Activated T-helper 1 cell treated with anti-CD3 and anti-CD28 coated beads, Interleukin-2, amount 50 U/mL, for 16 hours (primary cell): ENCODE measurements around the gene ZNF609.
"Not testable (repeated sequence)": the region's sequence is repeated elsewhere in the genome, so short reads cannot be mapped to it uniquely, and the experiment has no call there.

Source experiments
- DNase-seq, 2 donors: peaks; one replicate each; pipeline ENCODE4 v3.0.0-alpha.2; 2020; ENCODE audit warnings: low read depth in 1 of 2, low spot score in 1 of 2

Gene ZNF609

GRCh38 chr15:64644811-64645210 is 184.4 kb downstream of the ZNF609 start:
- DNase-seq = not testable (repeated sequence)

DNA sequence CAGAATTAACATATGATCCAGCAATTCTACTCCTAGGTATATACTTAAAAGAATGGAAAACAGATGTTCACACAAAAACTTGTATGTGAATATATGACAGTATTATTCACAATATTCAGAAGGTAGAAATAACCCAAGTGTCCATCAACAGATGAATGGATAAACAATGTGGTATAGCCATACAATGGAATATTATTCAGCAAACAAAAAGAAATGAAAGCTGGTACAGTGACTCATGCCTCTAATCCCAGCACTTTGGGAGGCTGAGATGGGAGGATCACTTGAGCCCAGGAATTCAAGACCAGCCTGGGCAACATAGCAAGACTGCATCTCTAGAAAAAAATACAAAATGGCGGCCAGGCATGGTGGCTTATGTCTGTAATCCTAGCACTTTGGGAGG is 185.6 kb downstream of the ZNF609 start:
- no peak for DNase-seq

GRCh38 chr15:64647367-64647766 is 187.0 kb downstream of the ZNF609 start:
- DNase-seq = no peak

DNA sequence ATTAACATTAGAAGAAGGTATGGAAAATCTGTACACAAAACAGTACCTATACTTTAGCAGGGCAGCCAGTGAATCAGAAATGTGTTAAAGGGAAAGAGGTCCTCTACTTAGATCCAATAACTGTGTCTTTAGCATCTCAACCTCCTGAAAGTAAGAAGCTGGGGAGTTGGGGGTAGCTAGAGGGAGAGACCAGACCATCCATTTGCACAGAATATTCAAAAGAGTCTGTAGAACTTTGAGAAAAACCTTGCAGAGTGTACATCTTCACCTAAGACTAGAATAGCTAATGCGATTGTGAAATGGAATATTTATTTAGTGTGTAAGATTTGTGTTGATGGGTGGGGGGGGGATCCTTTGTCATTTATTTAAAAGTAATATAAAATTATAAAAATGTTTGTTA is 190.2 kb downstream of the ZNF609 start:
- DNase-seq = no peak

DNA sequence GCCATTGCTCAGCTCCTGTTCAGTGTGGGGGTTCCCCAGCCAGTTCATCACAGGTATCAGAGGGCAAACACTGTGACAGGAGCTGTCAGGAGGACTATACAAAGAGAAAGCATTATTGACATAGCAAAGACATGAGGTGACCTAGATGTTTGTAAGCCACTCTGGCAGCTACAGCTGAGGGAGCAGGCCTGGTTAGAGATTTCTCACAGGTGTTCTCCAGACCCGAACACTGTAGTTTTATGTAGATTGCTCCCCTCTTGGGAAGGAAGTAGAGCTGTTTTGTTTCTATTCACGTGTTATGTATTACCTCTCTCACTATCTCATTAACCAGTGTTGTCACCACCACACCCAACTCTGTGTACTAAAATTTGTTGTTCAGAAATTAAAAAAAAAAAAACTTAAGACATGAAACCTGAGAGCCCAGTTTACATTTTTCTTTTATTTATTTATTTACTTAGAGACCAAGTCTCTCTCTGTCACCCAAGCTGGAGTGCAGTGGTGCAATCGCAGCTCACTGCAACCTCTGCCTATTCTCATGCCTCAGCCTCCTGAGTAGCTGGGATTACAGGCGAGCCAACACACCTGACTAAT is 191.3 kb downstream of the ZNF609 start:
- peak in 1 of 2 donors; percentile 19 for DNase-seq

DNA sequence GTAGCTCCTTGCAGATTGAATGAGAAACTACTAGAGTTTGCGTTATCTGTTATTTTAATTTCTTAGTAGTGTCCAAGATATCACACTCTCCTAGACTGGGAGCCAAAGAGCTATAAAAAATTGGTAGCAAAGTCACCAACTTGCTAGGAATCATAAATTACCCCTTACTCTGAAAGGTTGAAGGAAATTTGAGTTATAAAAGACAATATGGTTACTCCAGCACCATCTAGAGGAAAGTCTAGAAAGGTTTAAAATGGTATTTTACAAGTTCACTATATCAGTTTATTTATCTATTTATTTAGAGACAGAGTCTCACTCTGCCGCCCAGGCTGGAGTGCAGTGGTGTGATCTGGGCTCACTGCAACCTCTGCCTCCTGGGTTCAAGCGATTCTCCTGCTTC is 193.4 kb downstream of the ZNF609 start:
- DNase-seq = no peak

GRCh38 chr15:64656508-64656907 is 196.1 kb downstream of the ZNF609 start:
- no peak for DNase-seq

DNA sequence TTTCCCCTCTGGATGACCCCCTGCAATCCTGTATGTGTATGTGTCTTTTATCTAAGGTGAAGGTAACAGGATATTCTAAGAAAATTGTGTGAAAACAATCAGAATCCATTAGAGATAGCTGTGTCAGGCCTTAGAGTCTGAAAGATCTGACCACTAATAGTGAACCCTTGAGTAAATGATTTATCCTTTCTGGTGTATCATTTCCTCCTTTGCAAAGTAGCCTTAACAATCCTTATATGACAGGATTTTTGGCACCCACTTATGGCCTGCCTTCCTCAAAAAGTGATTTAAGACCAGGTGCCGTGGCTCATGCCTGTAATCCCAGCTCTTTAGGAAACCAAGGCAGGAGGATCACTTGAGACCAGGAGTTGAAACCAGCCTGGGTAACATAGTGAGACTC is 204.8 kb downstream of the ZNF609 start:
- no peak for DNase-seq

- no peak for DNase-seq
Measured at GRCh38 chr15:64667736-64668161, 207.4 kb downstream of the ZNF609 start.

DNA sequence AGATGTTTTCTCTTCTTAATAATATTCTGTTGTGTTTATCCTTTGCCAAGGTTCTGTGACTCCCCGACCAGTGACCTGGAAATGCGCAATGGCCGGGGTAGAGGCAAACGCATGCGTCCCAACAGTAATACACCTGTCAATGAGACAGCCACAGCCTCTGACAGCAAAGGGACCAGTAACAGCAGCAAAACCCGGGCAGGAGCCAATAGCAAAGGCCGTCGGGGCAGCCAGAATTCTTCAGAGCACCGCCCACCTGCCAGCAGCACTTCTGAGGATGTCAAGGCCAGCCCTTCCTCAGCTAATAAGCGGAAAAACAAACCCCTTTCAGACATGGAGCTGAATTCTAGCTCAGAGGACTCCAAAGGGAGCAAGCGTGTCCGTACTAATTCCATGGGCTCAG is 213.5 kb downstream of the ZNF609 start:
- DNase-seq = no peak

GRCh38 chr15:64678126-64678819 is 217.9 kb downstream of the ZNF609 start:
- no peak for DNase-seq

DNA sequence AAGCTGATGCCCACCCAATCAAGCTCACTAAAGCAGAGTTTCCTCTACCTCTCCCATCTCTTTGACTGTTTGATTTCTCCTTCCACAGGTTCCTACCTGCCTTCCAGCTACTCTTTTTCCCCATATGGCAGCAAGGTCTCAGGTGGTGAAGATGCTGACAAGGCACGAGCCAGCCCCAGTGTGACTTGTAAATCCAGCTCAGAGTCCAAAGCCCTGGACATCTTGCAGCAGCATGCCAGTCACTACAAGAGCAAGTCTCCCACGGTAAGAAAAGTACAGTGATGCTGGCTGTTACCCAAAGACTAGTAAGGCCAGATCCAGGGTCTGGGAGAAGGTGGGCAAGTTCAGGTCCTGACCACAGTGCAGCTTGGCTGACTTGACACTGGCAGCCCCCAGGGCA is 219.7 kb downstream of the ZNF609 start:
- no peak for DNase-seq

DNA sequence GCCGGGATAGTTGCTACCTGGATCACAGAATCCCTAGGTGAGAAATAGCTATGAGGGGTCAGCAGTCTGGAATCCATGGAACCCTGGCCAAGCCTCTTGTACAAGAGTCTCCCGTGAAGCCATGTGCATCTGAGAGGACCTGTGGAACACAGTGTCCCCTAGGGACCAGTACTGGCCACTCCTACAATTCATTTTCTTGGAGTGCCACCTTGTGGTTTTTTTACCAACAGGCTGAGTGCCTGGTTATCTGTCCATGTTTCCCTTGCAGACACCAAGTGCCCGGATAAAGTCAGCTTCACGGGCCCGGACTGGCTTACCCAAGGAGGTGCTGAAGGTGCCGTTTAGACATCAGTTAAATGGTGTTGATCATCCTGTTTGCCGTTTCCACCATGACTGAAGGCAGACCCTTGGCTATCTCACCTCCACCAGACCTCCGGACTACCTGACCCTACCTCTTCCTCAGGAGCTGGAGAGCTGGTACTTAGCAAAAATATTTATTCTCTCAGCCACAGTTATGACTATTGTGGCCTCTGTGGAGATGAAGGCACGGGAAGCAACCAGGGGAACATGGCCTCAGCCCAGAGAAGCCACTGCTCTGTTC is 221.1 kb downstream of the ZNF609 start:
- no peak for DNase-seq

GRCh38 chr15:64682255-64682654 is 221.9 kb downstream of the ZNF609 start:
- no peak for DNase-seq

GRCh38 chr15:64683378-64683777 is 223.0 kb downstream of the ZNF609 start:
- no peak for DNase-seq

GRCh38 chr15:64685230-64685888 is 225.0 kb downstream of the ZNF609 start:
- DNase-seq = no peak

DNA sequence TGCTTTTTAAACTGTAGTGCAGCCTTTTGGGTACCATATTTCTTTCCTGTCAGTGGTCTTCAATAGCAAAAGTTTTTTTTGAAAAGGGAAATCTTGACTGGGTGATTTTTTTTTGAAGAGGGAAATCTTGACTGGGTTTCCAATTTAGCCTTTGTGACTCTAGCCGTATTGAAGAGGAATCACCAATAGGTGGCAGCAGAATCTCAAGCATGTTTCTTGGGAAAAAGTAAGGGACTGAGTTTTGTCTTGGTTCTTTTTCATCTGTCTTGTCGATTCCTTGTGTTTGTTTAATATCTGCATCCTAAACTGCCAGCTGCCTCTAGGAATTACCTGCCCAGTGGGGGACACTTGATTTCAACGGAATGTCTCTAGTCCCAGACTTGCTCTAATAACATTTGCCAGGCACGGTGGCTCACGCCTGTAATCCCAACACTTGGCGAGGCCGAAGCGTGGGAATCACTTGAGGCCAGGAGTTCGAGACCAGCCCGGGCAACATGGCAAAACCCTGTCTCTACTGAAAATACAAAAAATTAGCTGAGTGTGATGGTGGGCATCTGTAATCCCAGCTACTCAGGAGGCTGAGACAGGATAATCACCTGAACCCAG is 225.9 kb downstream of the ZNF609 start:
- no peak for DNase-seq

GRCh38 chr15:64687172-64687571 is 226.8 kb downstream of the ZNF609 start:
- DNase-seq = no peak

DNA sequence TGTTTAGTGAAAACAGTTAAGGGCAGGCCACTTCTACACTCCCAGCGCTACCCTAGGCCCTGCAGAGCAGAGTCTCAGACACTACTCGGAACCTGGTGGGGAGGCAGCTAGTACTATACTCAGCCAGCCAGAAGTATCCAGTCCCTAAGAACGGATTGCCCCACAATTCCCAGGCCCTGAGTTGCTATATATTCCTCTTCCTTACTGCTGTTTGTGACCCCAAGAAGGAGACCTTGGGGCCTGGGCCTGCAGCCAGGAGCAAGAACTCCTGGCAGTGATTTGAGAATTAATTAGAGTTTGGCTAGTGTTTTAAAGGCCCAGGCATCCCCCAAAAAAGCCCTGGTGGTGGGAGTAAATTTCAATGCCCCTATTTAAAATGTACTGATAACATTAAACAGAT is 227.3 kb downstream of the ZNF609 start:
- DNase-seq = no peak

GRCh38 chr15:64688770-64689169 is 228.4 kb downstream of the ZNF609 start:
- no peak for DNase-seq

DNA sequence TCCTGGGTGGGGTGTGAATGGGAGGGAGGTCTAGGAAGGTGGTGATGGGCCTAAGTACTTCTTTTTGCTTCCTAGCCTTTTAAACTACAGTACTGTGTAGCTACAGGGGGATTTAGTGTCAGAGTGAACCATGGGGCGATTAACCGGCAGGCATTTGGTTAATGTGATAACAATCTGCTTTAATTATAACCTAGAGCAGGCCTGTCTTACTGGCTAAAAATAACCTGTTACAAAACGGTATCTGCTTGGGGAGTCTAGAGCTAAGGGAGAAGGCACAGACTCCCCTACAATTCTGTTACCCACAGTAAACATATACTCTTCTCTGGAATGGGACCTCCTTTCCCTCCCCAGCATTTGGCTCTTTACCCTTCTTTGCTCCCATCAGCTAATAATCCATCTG is 229.6 kb downstream of the ZNF609 start:
- DNase-seq = no peak
